HEK293 (cell line): ENCODE measurements around the gene MOSMO.

ENCODE experiments used
- CTCF ChIA-PET: fragments of 350-600 bp; formaldehyde crosslinking; extraction: SDS; loops from one replicate; lab custom pipeline; 2021; ENCODE audit warnings: antibody characterized with exemption; lab: Yijun Ruan, JAX
- POLR2A ChIA-PET: fragments of 300-600 bp; formaldehyde crosslinking; extraction: SDS; loops from one replicate; lab custom pipeline; 2020; ENCODE audit warnings: antibody characterized with exemption, inconsistent platforms; lab: Yijun Ruan, JAX
- H3K27ac ChIP-seq: fragments of 200-500 bp; sonication (Bioruptor generic); 2 replicates; pipeline ENCODE4 v1.5.1; 2014; ENCODE audit warnings: low read depth, low read length, control low read depth, inconsistent platforms; ENCODE audit errors: extremely low read depth
- H3K36me3 ChIP-seq, 2 experiments: fragments of 200-500 bp in 1 of 2; sonication (Bioruptor generic) in 1 of 2; 1 replicate in 1 of 2; 2 replicates in 1 of 2; pipeline ENCODE4 v1.5.1; 2014 to 2017; ENCODE audit warnings: inconsistent platforms in 2 of 2, low read length in 2 of 2; ENCODE audit not compliant: control insufficient read depth in 2 of 2, insufficient read depth in 1 of 2
- H3K4me1 ChIP-seq: fragments of 200-500 bp; sonication (Bioruptor generic); 2 replicates; pipeline ENCODE4 v1.5.1; 2014; ENCODE audit warnings: mild to moderate bottlenecking, low read length, inconsistent platforms; ENCODE audit not compliant: control insufficient read depth, insufficient read depth
- H3K4me3 ChIP-seq: 2 replicates; pipeline ENCODE4 v1.5.1; 2011; ENCODE audit warnings: low read depth, mild to moderate bottlenecking, control low read depth, low read length, moderate library complexity
- H3K9me3 ChIP-seq: fragments of 200-500 bp; sonication (Bioruptor generic); 2 replicates; pipeline ENCODE4 v1.5.1; 2014; ENCODE audit warnings: low read depth, low read length, inconsistent platforms; ENCODE audit not compliant: control insufficient read depth, insufficient read depth
- EGR2 ChIP-seq: fragments of 450-650 bp; formaldehyde crosslinking; IDR thresholded peaks from 2 replicates; pipeline ENCODE4 v1.5.1; 2016; ENCODE audit warnings: low read depth, missing biosample characterization, missing genetic modification characterization
- KLF1 ChIP-seq: fragments of 450-650 bp; formaldehyde crosslinking; IDR thresholded peaks from 2 replicates; pipeline ENCODE4 v1.5.1; 2016; ENCODE audit warnings: missing biosample characterization, missing genetic modification characterization
- KLF16 ChIP-seq: fragments of 450-650 bp; formaldehyde crosslinking; IDR thresholded peaks from 2 replicates; pipeline ENCODE4 v1.5.1; 2017; ENCODE audit warnings: missing biosample characterization, missing genetic modification characterization
- SETDB1 ChIP-seq: IDR thresholded peaks from one replicate; pipeline ENCODE4 v1.6.1; 2017; ENCODE audit warnings: mild to moderate bottlenecking, low read length, moderate library complexity, mixed read lengths; ENCODE audit not compliant: insufficient read length
- ZBTB17 ChIP-seq: fragments of 450-650 bp; formaldehyde crosslinking; IDR thresholded peaks from 2 replicates; pipeline ENCODE4 v1.5.1; 2016; ENCODE audit warnings: missing biosample characterization, missing genetic modification characterization
- ZBTB44 ChIP-seq: fragments of 450-650 bp; IDR thresholded peaks from 2 replicates; pipeline ENCODE4 v1.5.1; 2018; ENCODE audit warnings: missing biosample characterization, mild to moderate bottlenecking, missing genetic modification characterization
- ZBTB7A ChIP-seq: fragments of 450-650 bp; formaldehyde crosslinking; IDR thresholded peaks from 2 replicates; pipeline ENCODE4 v1.5.1; 2016; ENCODE audit warnings: low read depth, missing biosample characterization, missing genetic modification characterization
- ZNF121 ChIP-seq: fragments of 450-650 bp; formaldehyde crosslinking; IDR thresholded peaks from 2 replicates; pipeline ENCODE4 v1.5.1; 2016; ENCODE audit warnings: missing biosample characterization, missing genetic modification characterization
- ZNF148 ChIP-seq: fragments of 450-650 bp; formaldehyde crosslinking; IDR thresholded peaks from 2 replicates; pipeline ENCODE4 v1.5.0; 2017; ENCODE audit warnings: missing biosample characterization, missing genetic modification characterization, borderline replicate concordance
- ZNF155 ChIP-seq: fragments of 450-650 bp; formaldehyde crosslinking; IDR thresholded peaks from 2 replicates; pipeline ENCODE4 v1.5.1; 2016; ENCODE audit warnings: missing biosample characterization, missing genetic modification characterization
- ZNF202 ChIP-seq: fragments of 450-650 bp; formaldehyde crosslinking; IDR thresholded peaks from 2 replicates; pipeline ENCODE4 v1.5.1; 2016; ENCODE audit warnings: missing biosample characterization, missing genetic modification characterization, borderline replicate concordance
- ZNF350 ChIP-seq: fragments of 450-650 bp; formaldehyde crosslinking; IDR thresholded peaks from 2 replicates; pipeline ENCODE4 v1.5.0; 2017; ENCODE audit warnings: missing biosample characterization, mild to moderate bottlenecking, missing genetic modification characterization
- ZNF394 ChIP-seq: fragments of 450-650 bp; formaldehyde crosslinking; IDR thresholded peaks from 2 replicates; pipeline ENCODE4 v1.5.1; 2016; ENCODE audit warnings: missing biosample characterization, missing genetic modification characterization, mild to moderate bottlenecking, moderate library complexity, borderline replicate concordance
- ZNF398 ChIP-seq: fragments of 450-650 bp; formaldehyde crosslinking; IDR thresholded peaks from 2 replicates; pipeline ENCODE4 v1.5.1; 2017; ENCODE audit warnings: missing biosample characterization, missing genetic modification characterization
- ZNF48 ChIP-seq: fragments of 450-650 bp; formaldehyde crosslinking; IDR thresholded peaks from 2 replicates; pipeline ENCODE4 v1.5.1; 2016; ENCODE audit warnings: missing biosample characterization, missing genetic modification characterization
- ZNF624 ChIP-seq: fragments of 450-650 bp; formaldehyde crosslinking; IDR thresholded peaks from 2 replicates; pipeline ENCODE4 v1.5.1; 2017; ENCODE audit warnings: missing biosample characterization, missing genetic modification characterization
- ZNF654 ChIP-seq: fragments of 450-650 bp; formaldehyde crosslinking; IDR thresholded peaks from 2 replicates; pipeline ENCODE4 v1.5.1; 2016; ENCODE audit warnings: low read depth, missing biosample characterization, missing genetic modification characterization
- ZNF658 ChIP-seq: fragments of 450-650 bp; formaldehyde crosslinking; IDR thresholded peaks from 2 replicates; pipeline ENCODE4; 2016; ENCODE audit warnings: missing biosample characterization, missing genetic modification characterization

Gene MOSMO

GRCh38 chr16:22123146-22123545 lies 115.2 kb downstream of the MOSMO start:
- H3K4me3 ChIP-seq, result no peak overlapping the region
- H3K4me1 ChIP-seq, result no peaks in the 10 kb centered on the region
- H3K27ac ChIP-seq, result no peak overlapping the region
- ChIA-PET CTCF (interaction anchor here (1.8 kb wide), 1 partner anchor 66 kb away, joined by 5 read pairs; no protein-coding TSS in a partner anchor), POLR2A (no interaction called here)
- TF ChIP-seq ZBTB17 (tag by site-specific recombination) (peak; percentile 32; the same call in 1 of the 2 replicates), ZNF148 (no peak), KLF1 (tag by site-specific recombination) (no peak), KLF16 (no peak), ZBTB44 (no peak), ZNF658 (tag by site-specific recombination) (no peak), ZNF654 (tag by site-specific recombination) (peak; percentile 27), ZNF398 (tag by site-specific recombination) (no peak), ZNF48 (tag by site-specific recombination) (no peak)
- no peaks in the 10 kb centered on the region for H3K9me3 ChIP-seq
- no peaks in the 10 kb centered on the region for H3K36me3 ChIP-seq

GRCh38 chr16:22123759-22124490 lies 116.0 kb downstream of the MOSMO start:
- POLR2A ChIA-PET, result no interaction called here
- H3K4me3 ChIP-seq, result no peak overlapping the region

GRCh38 chr16:22124583-22125284 lies 116.8 kb downstream of the MOSMO start:
- H3K27ac ChIP-seq, result no peak overlapping the region
- H3K4me1 ChIP-seq, result no peaks in the 10 kb centered on the region
- H3K36me3 ChIP-seq, result no peaks in the 10 kb centered on the region
- CTCF ChIA-PET, result interaction anchor here (1.6 to 1.8 kb wide), 2 partner anchors 25 to 64 kb away, joined by 4 to 5 read pairs; no protein-coding TSS in a partner anchor
- no peak for TF ChIP-seq ZNF394 (tag by site-specific recombination)
- TF ChIP-seq ZNF202 (tag by site-specific recombination), result no peak
- no peak for TF ChIP-seq ZNF155 (tag by site-specific recombination)
- no peak for TF ChIP-seq SETDB1
- no peak for TF ChIP-seq ZNF48 (tag by site-specific recombination)
- no peak for TF ChIP-seq ZNF624 (tag by site-specific recombination)
- no peak overlapping the region for H3K4me3 ChIP-seq
- POLR2A ChIA-PET, result interaction anchor here (0.6 kb wide), 1 partner anchor 62 kb away, joined by 5 read pairs; no protein-coding TSS in a partner anchor
- H3K9me3 ChIP-seq, result no peaks in the 10 kb centered on the region

More at GRCh38 chr16:22123759-22124490, 116.0 kb downstream of the MOSMO start:
- CTCF ChIA-PET, result interaction anchor here (0.6 to 1.8 kb wide), 2 partner anchors 12 to 65 kb away, joined by 3 to 5 read pairs; no protein-coding TSS in a partner anchor
- Histone ChIP-seq H3K9me3 (no peaks in the 10 kb centered on the region), H3K27ac (no peak overlapping the region), H3K36me3 (no peaks in the 10 kb centered on the region), H3K4me1 (no peaks in the 10 kb centered on the region)
- TF ChIP-seq ZNF350 (tag by site-specific recombination) (no peak), ZBTB7A (tag by site-specific recombination) (no peak), ZNF121 (tag by site-specific recombination) (0 out of 2 replicates have a peak, but pooled peaks have one; percentile 32), EGR2 (tag by site-specific recombination) (0 out of 2 replicates have a peak, but pooled peaks have one; percentile 15)
